Right cardiac atrium (tissue), 5 donors: Measurements from ENCODE around the gene DNM3. TPM values are rescaled to one million over a fixed set of nuclear protein-coding genes. Genes with fewer than 3 reads are reported as not detected.

Experiments used
- ATAC-seq, 2 donors: fragments of 200-7000 bp; cut with Tn5 transposase; one replicate each; pipeline versions ENCODE4 v1.8.0 to v1.9.1; 2020; ENCODE audit warnings: moderate library complexity in 2 of 2, mild to moderate bottlenecking in 1 of 2
- DNase-seq, 3 donors: peaks; one replicate each; pipeline ENCODE4 v3.0.0-alpha.2; 2020
- H3K27ac ChIP-seq: one replicate; pipeline ENCODE4 v1.5.1; 2013; ENCODE audit warnings: mild to moderate bottlenecking, low read length, control low read depth, moderate library complexity
- H3K27me3 ChIP-seq: one replicate; pipeline ENCODE4 v1.6.1; 2013; ENCODE audit not compliant: control insufficient read depth, insufficient read depth
- H3K4me1 ChIP-seq: one replicate; pipeline ENCODE4 v1.6.1; 2013; ENCODE audit warnings: low read length; ENCODE audit not compliant: control insufficient read depth, insufficient read depth
- H3K4me3 ChIP-seq: one replicate; pipeline ENCODE4 v1.5.1; 2013; ENCODE audit warnings: low read length, control low read depth
- H3K9me3 ChIP-seq: one replicate; pipeline ENCODE4 v1.6.1; 2013; ENCODE audit warnings: low read length; ENCODE audit not compliant: control insufficient read depth
- WGBS: extraction: QIAGEN DNeasy Blood & Tissue Kit; methylation state at CpG from one replicate; pipeline ENCODE4 v1.1.7; 2013; 5-methylcytosine and 5-hydroxymethylcytosine counted together
- intact Hi-C, 4 donors: fragments of 100-400 bp; cut with DNase I; formaldehyde crosslinking; loops; one replicate each; pipeline versions ENCODE4 v1.11.0 to v1.14.0; 2022 to 2023
- polyA plus RNA-seq: library from polyadenylated mRNA; stranded (reverse); fragments of 200-250 nt; gene quantifications from one replicate; pipeline ENCODE4 v1.2.3, GENCODE V29; 2013
- total RNA-seq, 4 donors: library from RNA; stranded (reverse); fragmentation: NEBNext Ultra II Directional; extraction: Animal tissue kit (Norgen Biotek cat#: 25700); gene quantifications; one replicate each; pipeline ENCODE4 v1.2.1, GENCODE V29; 2021
- donor health status: healthy with polysubstance abuse.
- donor health status: DM: no; HTN: yes; CAD: no.
- donor health status: DM: no; HTN: no; CAD: no.
- donor health status: DM: no; HTN: yes; CAD: no; lungs with severe emphysema.
- donor health status: DM: yes; HTN: yes; CAD: no.

The DNM3 gene
- total and polyA plus RNA-seq, 5 donors, result 1.5 to 2.2 (median 1.7) TPM

GRCh38 chr1:172140591-172140990 is 299.3 kb downstream of the DNM3 start:
- Histone ChIP-seq H3K4me1 (peaks cover 1% of the 10 kb centered on the region), H3K4me3 (no peak overlapping the region), H3K9me3 (no peaks in the 10 kb centered on the region), H3K27me3 (no peaks in the 10 kb centered on the region), H3K27ac (no peak overlapping the region)
- intact Hi-C loops, result loop anchor here in 3 of 4 donors (10.0 kb wide), 1 partner anchor 254 kb away; no protein-coding TSS in a partner anchor
- DNase-seq (no peak), ATAC-seq (no peak)

GRCh38 chr1:172141341-172141881 is 300.1 kb downstream of the DNM3 start:
- peak overlapping the region; percentile 52 for H3K27ac ChIP-seq
- WGBS, result 32% methylated on average over 7 of the region's 7 CpGs
- H3K4me3 ChIP-seq, result peak overlapping the region; percentile 64
- H3K27me3 ChIP-seq, result no peaks in the 10 kb centered on the region
- DNase-seq, result no peak
- intact Hi-C loops, result loop anchor here in 3 of 4 donors (10.0 kb wide), 1 partner anchor 253 kb away; no protein-coding TSS in a partner anchor
- peaks cover 1% of the 10 kb centered on the region for H3K4me1 ChIP-seq
- H3K9me3 ChIP-seq, result no peaks in the 10 kb centered on the region
- ATAC-seq, result no peak

GRCh38 chr1:172142324-172142723 is 301.0 kb downstream of the DNM3 start:
- H3K4me1 ChIP-seq, result no peaks in the 10 kb centered on the region
- intact Hi-C loops, result loop anchor here in 3 of 4 donors (10.0 kb wide), 1 partner anchor 252 kb away; no protein-coding TSS in a partner anchor
- no peak for ATAC-seq
- H3K9me3 ChIP-seq, result no peaks in the 10 kb centered on the region
- 39% methylated on average over 5 of the region's 5 CpGs for WGBS
- H3K27ac ChIP-seq, result no peak overlapping the region
- peak overlapping the region; percentile 64 for H3K4me3 ChIP-seq
- H3K27me3 ChIP-seq, result no peaks in the 10 kb centered on the region
- DNase-seq, result no peak

GRCh38 chr1:172143384-172144055 is 302.2 kb downstream of the DNM3 start:
- 23% methylated on average over 3 of the region's 3 CpGs for WGBS
- Histone ChIP-seq H3K27me3 (no peaks in the 10 kb centered on the region), H3K9me3 (no peaks in the 10 kb centered on the region), H3K4me1 (no peaks in the 10 kb centered on the region), H3K4me3 (peak overlapping the region; percentile 80), H3K27ac (peak overlapping the region; percentile 13)
- ATAC-seq (peak in 1 of 2 donors; percentile 20), DNase-seq (no peak)
- intact Hi-C loops, result loop anchor here in 3 of 4 donors (10.0 kb wide), 1 partner anchor 251 kb away; no protein-coding TSS in a partner anchor

GRCh38 chr1:172144445-172145061 is 303.3 kb downstream of the DNM3 start:
- Histone ChIP-seq H3K4me1 (no peaks in the 10 kb centered on the region), H3K9me3 (no peaks in the 10 kb centered on the region), H3K27ac (peak overlapping the region; percentile 82), H3K4me3 (peak overlapping the region; percentile 54), H3K27me3 (no peaks in the 10 kb centered on the region)
- DNase-seq, result peak; percentile 82 to 90 (median 88)
- 42% methylated on average over 13 of the region's 13 CpGs for WGBS
- ATAC-seq, result peak; percentile 98
- intact Hi-C loops, result loop anchor here in 3 of 4 donors (10.0 kb wide), 1 partner anchor 250 kb away; no protein-coding TSS in a partner anchor

GRCh38 chr1:172145231-172145651 is 303.9 kb downstream of the DNM3 start:
- H3K27me3 ChIP-seq, result no peaks in the 10 kb centered on the region
- H3K9me3 ChIP-seq, result no peaks in the 10 kb centered on the region
- DNase-seq (no peak), ATAC-seq (peak; percentile 56 to 62)
- peak overlapping the region; percentile 82 for H3K27ac ChIP-seq
- peak overlapping the region; percentile 54 for H3K4me3 ChIP-seq
- WGBS, result 22% methylated on average over 2 of the region's 2 CpGs
- H3K4me1 ChIP-seq, result no peaks in the 10 kb centered on the region
- intact Hi-C loops, result loop anchor here in 3 of 4 donors (10.0 kb wide), 1 partner anchor 250 kb away; no protein-coding TSS in a partner anchor

- 45% methylated on average over 6 of the region's 6 CpGs for WGBS
- DNase-seq (no peak), ATAC-seq (no peak)
- Histone ChIP-seq H3K27me3 (no peaks in the 10 kb centered on the region), H3K9me3 (no peaks in the 10 kb centered on the region), H3K4me3 (peak overlapping the region; percentile 34), H3K4me1 (no peaks in the 10 kb centered on the region), H3K27ac (peak overlapping the region; percentile 82)
- intact Hi-C loops, result loop anchor here in 3 of 4 donors (10.0 kb wide), 1 partner anchor 249 kb away; no protein-coding TSS in a partner anchor
These were observed 304.4 kb downstream of the DNM3 start for GRCh38 chr1:172145656-172146055.

- Histone ChIP-seq H3K27ac (peak overlapping the region; percentile 58), H3K9me3 (no peaks in the 10 kb centered on the region), H3K4me3 (no peak overlapping the region), H3K4me1 (no peaks in the 10 kb centered on the region), H3K27me3 (no peaks in the 10 kb centered on the region)
- intact Hi-C loops, result loop anchor here in 3 of 4 donors (10.0 kb wide), 1 partner anchor 249 kb away; no protein-coding TSS in a partner anchor
- DNase-seq (no peak), ATAC-seq (no peak)
- 99% methylated on average over 1 of the region's 1 CpG for WGBS
These were observed 305.0 kb downstream of the DNM3 start for GRCh38 chr1:172146141-172146850.

GRCh38 chr1:172147541-172147940 is 306.2 kb downstream of the DNM3 start:
- WGBS, result 68% methylated on average over 1 of the region's 1 CpG
- intact Hi-C loops, result loop anchor here in 3 of 4 donors (10.0 kb wide), 1 partner anchor 247 kb away; no protein-coding TSS in a partner anchor
- ATAC-seq (no peak), DNase-seq (no peak)
- Histone ChIP-seq H3K27ac (no peak overlapping the region), H3K4me3 (no peak overlapping the region), H3K27me3 (no peaks in the 10 kb centered on the region), H3K4me1 (no peaks in the 10 kb centered on the region), H3K9me3 (no peaks in the 10 kb centered on the region)

- Histone ChIP-seq H3K4me1 (no peaks in the 10 kb centered on the region), H3K4me3 (no peak overlapping the region), H3K27me3 (no peaks in the 10 kb centered on the region), H3K27ac (no peak overlapping the region), H3K9me3 (no peaks in the 10 kb centered on the region)
- DNase-seq (no peak), ATAC-seq (no peak)
- intact Hi-C loops, result loop anchor here in 3 of 4 donors (10.0 kb wide), 1 partner anchor 247 kb away; no protein-coding TSS in a partner anchor
- WGBS, result 73% methylated on average over 2 of the region's 2 CpGs
These were observed 306.9 kb downstream of the DNM3 start for GRCh38 chr1:172148213-172148612.
